Epidermal melanocyte (primary cell): Measurements from ENCODE around the gene ZNF232.
"Not testable (repeated sequence)": the region's sequence is repeated elsewhere in the genome, so short reads cannot be mapped to it uniquely, and the experiment has no call there.

ENCODE experiments used
- DNase-seq: peaks from one replicate; pipeline ENCODE4 v3.0.0; 2011; ENCODE audit warnings: low spot score; ENCODE audit not compliant: insufficient read length

ZNF232 gene

GRCh38 chr17:5111402-5112204 lies at the start of gene ZNF232:
TSS of gene ZNF232 (minus strand) at chr17:5111878. CDS start at chr17:5111822, 56 bp downstream.
- DNase-seq = peak; percentile 93

- DNase-seq = not testable (repeated sequence)
Measured at GRCh38 chr17:5160702-5161101, 49.0 kb upstream of the ZNF232 start.

- DNase-seq = not testable (repeated sequence)
Measured at GRCh38 chr17:5146122-5146521, 34.4 kb upstream of the ZNF232 start.

- DNase-seq = not testable (repeated sequence)
Measured at GRCh38 chr17:5142877-5143276, 31.2 kb upstream of the ZNF232 start.

GRCh38 chr17:5139458-5139732 lies 27.7 kb upstream of the ZNF232 start:
- DNase-seq = no peak

GRCh38 chr17:5138616-5139457 lies 27.2 kb upstream of the ZNF232 start:
- no peak for DNase-seq

GRCh38 chr17:5138198-5138544 lies 26.5 kb upstream of the ZNF232 start:
- not testable (repeated sequence) for DNase-seq

- DNase-seq = not testable (repeated sequence)
Measured at GRCh38 chr17:5137511-5138197, 26.0 kb upstream of the ZNF232 start.

- not testable (repeated sequence) for DNase-seq
Measured at GRCh38 chr17:5136580-5137412, 25.1 kb upstream of the ZNF232 start.

- no peak for DNase-seq
Measured at GRCh38 chr17:5135726-5136579, 24.3 kb upstream of the ZNF232 start.

GRCh38 chr17:5135131-5135712 lies 23.5 kb upstream of the ZNF232 start:
- DNase-seq = not testable (repeated sequence)

GRCh38 chr17:5134571-5134970 lies 22.9 kb upstream of the ZNF232 start:
- DNase-seq = not testable (repeated sequence)

- DNase-seq = not testable (repeated sequence)
Measured at GRCh38 chr17:5133961-5134360, 22.3 kb upstream of the ZNF232 start.

- no peak for DNase-seq
Measured at GRCh38 chr17:5133311-5133710, 21.6 kb upstream of the ZNF232 start.

GRCh38 chr17:5132503-5133225 lies 21.0 kb upstream of the ZNF232 start:
- not testable (repeated sequence) for DNase-seq

GRCh38 chr17:5131799-5132502 lies 20.3 kb upstream of the ZNF232 start:
- not testable (repeated sequence) for DNase-seq

- no peak for DNase-seq
Measured at GRCh38 chr17:5131146-5131715, 19.6 kb upstream of the ZNF232 start.

- DNase-seq = not testable (repeated sequence)
Measured at GRCh38 chr17:5130687-5131086, 19.0 kb upstream of the ZNF232 start.
